Measurements from ENCODE around the gene TMEM273. TPM values are rescaled to one million over a fixed set of nuclear protein-coding genes. Genes with fewer than 3 reads are reported as not detected.

The TMEM273 gene
- total and polyA plus RNA-seq, 2 of the 4 experiments (the other 2 are of a cell fraction): not detected

DNA sequence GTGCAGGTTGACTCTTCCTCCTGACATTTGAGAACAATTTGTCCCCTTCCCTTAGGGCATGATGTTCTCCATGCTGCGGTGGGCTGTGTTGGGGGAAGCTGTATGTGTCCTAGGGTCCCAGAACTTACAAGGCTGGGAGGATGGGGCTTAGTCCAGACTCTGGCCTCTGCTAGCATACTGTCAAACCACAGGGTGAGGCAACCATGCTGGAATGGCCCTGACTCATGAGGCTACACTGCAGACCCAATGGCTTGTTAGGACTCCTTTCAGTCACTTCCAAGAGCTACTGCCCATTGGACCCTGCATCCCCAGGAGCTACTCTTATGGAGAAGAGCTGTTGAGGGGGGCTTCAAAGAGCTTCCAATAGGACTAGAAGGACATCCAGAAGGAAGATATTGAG is 34.2 kb downstream of the TMEM273 start:
- DNase-seq: peak; percentile 79
- Histone ChIP-seq H2BK5ac (ENCODE audit: low read depth, low read length, poor library complexity, severe bottlenecking) (no peak overlapping the region), H3K79me1 (ENCODE audit: low read depth in 1 of 2, low read length in 2 of 2) (no peaks in the 10 kb centered on the region), H4K5ac (ENCODE audit: low read depth, low read length) (no peak overlapping the region), H4K20me1 (ENCODE audit: insufficient read depth, low read length) (no peaks in the 10 kb centered on the region), H3K9me3 (ENCODE audit: control insufficient read depth, insufficient read depth, low read length) (no peaks in the 10 kb centered on the region), H2BK120ac (ENCODE audit: low read depth, low read length) (peak overlapping the region; percentile 84), H3K4me2 (ENCODE audit: low read depth, low read length) (no peak overlapping the region), H3K18ac (ENCODE audit: low read depth, low read length) (0 out of 2 replicates have a peak overlapping the region, but pooled peaks have one; percentile 7), H3K27me3 (ENCODE audit: control insufficient read depth, insufficient read depth, low read length) (no peaks in the 10 kb centered on the region), H3K9me1 (ENCODE audit: insufficient read depth, low read length) (peaks cover 8% of the 10 kb centered on the region), H2AK9ac (replicated peaks; ENCODE audit: low read depth, low read length, poor library complexity) (peak overlapping the region; percentile 74), H2BK20ac (ENCODE audit: low read depth, low read length) (peak overlapping the region; percentile 83), H4K8ac (ENCODE audit: low read depth in 2 of 2, low read length in 2 of 2) (peak overlapping the region in 1 of 2 experiments; percentile 29; a peak in 1 of 4 replicates), H3K4ac (ENCODE audit: low read depth, low read length) (peak overlapping the region; percentile 77), H3K14ac (replicated peaks; ENCODE audit: low read depth, low read length) (peak overlapping the region; percentile 68; the same call in 1 of the 2 replicates), H3K27ac (ENCODE audit: insufficient read depth, low read length) (no peak overlapping the region), H3K36me3 (ENCODE audit: control insufficient read depth, insufficient read depth, low read length) (no peaks in the 10 kb centered on the region), H2AK5ac (ENCODE audit: low read depth, low read length) (peak overlapping the region; percentile 89), H3K23ac (ENCODE audit: low read depth, low read length) (peak overlapping the region; percentile 67; the same call in 1 of the 2 replicates), H3K4me3 (ENCODE audit: insufficient read depth, low read depth, low read length) (no peak overlapping the region), H3K56ac (ENCODE audit: extremely low read depth, insufficient read depth, low read length) (no peak overlapping the region), H4K91ac (ENCODE audit: insufficient read depth, low read depth, low read length) (peak overlapping the region; percentile 80), H2BK15ac (ENCODE audit: low read depth, low read length) (peak overlapping the region; percentile 92; the same call in 2 of the 3 replicates), H3K4me1 (ENCODE audit: control insufficient read depth, insufficient read depth, low read length) (peaks cover 2% of the 10 kb centered on the region), H3K9ac (ENCODE audit: low read depth, low read length) (no peak overlapping the region), H2AFZ (replicated peaks; ENCODE audit: low read length, poor library complexity) (peak overlapping the region; percentile 40)
- TF ChIP-seq CEBPB (IDR thresholded peaks at IDR 0.05; ENCODE audit: low read depth, low read length) (peak; percentile 86), RCOR1 (IDR thresholded peaks at IDR 0.05; ENCODE audit: insufficient replicate concordance, low read length) (no peak)
- ATAC-seq (ENCODE audit: low read depth): peak; percentile 81
- dilution Hi-C loops (cut with HindIII; ENCODE audit: low sequenced_read_pairs, unreplicated experiment) (no loop called here), intact Hi-C loops (cut with micrococcal nuclease) (no loop called here), in situ Hi-C loops (cut with MboI; ENCODE audit: low sequenced_read_pairs) (no loop called here)
- WGBS, 2 experiments (ENCODE audit: extremely low coverage in 2 of 2, insufficient read length in 1 of 2): no CpG with 5 or more reads among the region's 1 CpG
- BruUV-seq (replicated peaks): no TSS peak
- POLR2A ChIA-PET (ENCODE audit: unreplicated experiment): no interaction called here
- CTCF ChIA-PET: no interaction called here
